Neural cell (in vitro differentiated cells): ENCODE results near the gene CD300A. TPM values are rescaled to one million over a fixed set of nuclear protein-coding genes. Genes with fewer than 3 reads are reported as not detected.

ENCODE experiments used
- H2AFZ ChIP-seq: fragments of 200-600, 300-800 bp; sonication (generic), shearing (Covaris generic); 2 replicates; pipeline ENCODE4 v1.6.0; 2014; ENCODE audit warnings: low read depth, mild to moderate bottlenecking, antibody characterized with exemption, low read length, moderate library complexity
- H3F3A ChIP-seq: fragments of 200-600 bp; shearing (Covaris generic); 2 replicates; pipeline ENCODE4 v1.6.1; 2016; ENCODE audit warnings: mild to moderate bottlenecking, moderate library complexity, mixed read lengths, antibody characterized with exemption, low read length; ENCODE audit not compliant: insufficient read depth, poor library complexity, severe bottlenecking
- H3K27ac ChIP-seq: fragments of 200-600, 300-800 bp; sonication (generic), shearing (Covaris generic); 2 replicates; pipeline ENCODE4 v1.5.1; 2014; ENCODE audit warnings: mild to moderate bottlenecking, low read length, moderate library complexity
- H3K27me3 ChIP-seq: fragments of 300-800, 200-600 bp; sonication (generic), shearing (Covaris generic); 2 replicates; pipeline ENCODE4 v1.6.0; 2014; ENCODE audit warnings: mild to moderate bottlenecking, low read depth, low read length, moderate library complexity; ENCODE audit not compliant: insufficient read depth
- H3K36me3 ChIP-seq: fragments of 300-800, 200-600 bp; sonication (generic), shearing (Covaris generic); 2 replicates; pipeline ENCODE4 v1.5.1; 2014; ENCODE audit warnings: mild to moderate bottlenecking, antibody characterized with exemption, low read length, moderate library complexity; ENCODE audit not compliant: insufficient read depth
- H3K4me2 ChIP-seq: fragments of 300-800, 200-600 bp; sonication (generic), shearing (Covaris generic); 2 replicates; pipeline ENCODE4 v1.6.0; 2014; ENCODE audit warnings: mild to moderate bottlenecking, low read length
- H3K4me3 ChIP-seq: fragments of 300-800, 200-600 bp; sonication (generic), shearing (Covaris generic); 2 replicates; pipeline ENCODE4 v1.5.1; 2014; ENCODE audit warnings: mild to moderate bottlenecking, low read length, moderate library complexity
- H3K79me2 ChIP-seq: fragments of 200-600 bp; shearing (Covaris generic); replicated peaks from 2 replicates; pipeline ENCODE4 v1.6.0; 2014; ENCODE audit warnings: mild to moderate bottlenecking, low read length, moderate library complexity; ENCODE audit not compliant: insufficient read depth
- H3K9ac ChIP-seq: fragments of 300-800, 200-600 bp; sonication (generic), shearing (Covaris generic); 2 replicates; pipeline ENCODE4 v1.6.1; 2016; ENCODE audit warnings: mild to moderate bottlenecking, low read length, mixed read lengths
- H3K9me2 ChIP-seq: fragments of 200-600 bp; shearing (Covaris generic); 2 replicates; pipeline ENCODE4 v1.6.1; 2016; ENCODE audit warnings: mild to moderate bottlenecking, low read length, mixed read lengths; ENCODE audit not compliant: insufficient read depth
- H3K9me3 ChIP-seq: fragments of 200-600, 300-800 bp; sonication (generic), shearing (Covaris generic); 2 replicates; pipeline ENCODE4 v1.6.1; 2016; ENCODE audit warnings: mild to moderate bottlenecking, mixed run types, low read length, moderate library complexity, mixed read lengths
- H4K20me1 ChIP-seq: fragments of 200-600 bp; shearing (Covaris generic); 2 replicates; pipeline ENCODE4 v1.6.1; 2016; ENCODE audit warnings: mild to moderate bottlenecking, mixed run types; ENCODE audit not compliant: insufficient read depth
- EP300 ChIP-seq: fragments of 450-650 bp; conservative IDR thresholded peaks from 2 replicates; pipeline ENCODE4 v1.6.1; 2014; ENCODE audit warnings: antibody characterized with exemption, mild to moderate bottlenecking, moderate library complexity; ENCODE audit not compliant: poor library complexity, severe bottlenecking
- EZH2 ChIP-seq: fragments of 200-600, 300-800 bp; shearing (Covaris generic), sonication (generic); IDR thresholded peaks from 2 replicates; pipeline ENCODE4 v1.6.1; 2014; ENCODE audit warnings: antibody characterized with exemption, low read length, borderline replicate concordance, mild to moderate bottlenecking; ENCODE audit not compliant: insufficient read depth, poor library complexity, severe bottlenecking
- MXI1 ChIP-seq: fragments of 450-650 bp; conservative IDR thresholded peaks from 2 replicates; pipeline ENCODE4 v1.6.1; 2014; ENCODE audit warnings: antibody characterized with exemption, mild to moderate bottlenecking; ENCODE audit not compliant: poor library complexity, severe bottlenecking
- POLR2AphosphoS5 ChIP-seq: IDR thresholded peaks from 2 replicates; pipeline ENCODE4 v1.6.1; 2012
- RAD21 ChIP-seq: fragments of 450-650 bp; conservative IDR thresholded peaks from 2 replicates; pipeline ENCODE4 v1.6.1; 2014; ENCODE audit warnings: antibody characterized with exemption, mild to moderate bottlenecking, moderate library complexity
- SMC3 ChIP-seq: fragments of 450-650 bp; conservative IDR thresholded peaks from 2 replicates; pipeline ENCODE4 v1.6.1; 2014; ENCODE audit warnings: antibody characterized with exemption, mild to moderate bottlenecking, moderate library complexity; ENCODE audit not compliant: poor library complexity
- TAF1 ChIP-seq: IDR thresholded peaks from 2 replicates; pipeline ENCODE4 v1.6.1; 2012; ENCODE audit warnings: low read depth
- polyA plus RNA-seq: library from polyadenylated mRNA; depleted of rRNA; stranded (reverse); fragments of >200 nt; gene quantifications from 2 replicates; pipeline ENCODE4 v1.2.3, GENCODE V29; 2014
- TF ChIP-seq, protein P1 (sequence below): fragments of 450-650 bp; IDR thresholded peaks from 2 replicates; pipeline ENCODE4 v1.5.1; 2014; ENCODE audit warnings: antibody characterized with exemption, mild to moderate bottlenecking, moderate library complexity; ENCODE audit not compliant: poor library complexity, severe bottlenecking
- TF ChIP-seq, protein P2 (sequence below): IDR thresholded peaks from 2 replicates; pipeline ENCODE4 v1.6.1; 2012; ENCODE audit warnings: borderline replicate concordance

CD300A gene
- polyA plus RNA-seq, 1 donor from 2014 or later, result 0.35 TPM

DNA sequence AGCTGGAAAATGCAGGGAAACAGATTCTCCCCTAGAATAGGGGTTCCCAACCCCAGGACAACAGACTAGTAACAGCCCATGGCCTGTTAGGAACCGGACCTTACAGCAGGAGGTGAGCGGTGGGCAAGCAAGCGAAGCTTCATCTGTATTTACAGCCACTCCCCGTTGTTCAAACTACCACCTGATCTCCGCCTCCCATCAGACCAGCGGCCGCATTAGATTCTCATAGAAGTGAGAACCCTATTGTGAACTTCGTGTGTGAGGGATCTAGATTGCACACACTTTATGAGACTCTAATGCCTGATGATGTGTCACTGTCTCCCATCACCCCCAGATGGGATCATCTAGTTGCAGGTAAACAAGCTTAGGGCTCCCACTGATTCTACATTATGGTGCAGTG is 61.3 kb downstream of the CD300A start:
- H3K79me2 ChIP-seq, result no peaks in the 10 kb centered on the region
- no peak overlapping the region for H2AFZ ChIP-seq
- no peak overlapping the region for H3K27ac ChIP-seq
- H3K9ac ChIP-seq, result no peak overlapping the region
- H3F3A ChIP-seq, result no peaks in the 10 kb centered on the region
- H3K4me2 ChIP-seq, result no peak overlapping the region
- no peak overlapping the region for H3K4me3 ChIP-seq
- no peaks in the 10 kb centered on the region for H3K9me3 ChIP-seq
- H3K27me3 ChIP-seq, result no peaks in the 10 kb centered on the region
- no peaks in the 10 kb centered on the region for H4K20me1 ChIP-seq
- TF ChIP-seq MXI1 (no peak), TAF1 (no peak)
- TF ChIP-seq, protein P1, sequence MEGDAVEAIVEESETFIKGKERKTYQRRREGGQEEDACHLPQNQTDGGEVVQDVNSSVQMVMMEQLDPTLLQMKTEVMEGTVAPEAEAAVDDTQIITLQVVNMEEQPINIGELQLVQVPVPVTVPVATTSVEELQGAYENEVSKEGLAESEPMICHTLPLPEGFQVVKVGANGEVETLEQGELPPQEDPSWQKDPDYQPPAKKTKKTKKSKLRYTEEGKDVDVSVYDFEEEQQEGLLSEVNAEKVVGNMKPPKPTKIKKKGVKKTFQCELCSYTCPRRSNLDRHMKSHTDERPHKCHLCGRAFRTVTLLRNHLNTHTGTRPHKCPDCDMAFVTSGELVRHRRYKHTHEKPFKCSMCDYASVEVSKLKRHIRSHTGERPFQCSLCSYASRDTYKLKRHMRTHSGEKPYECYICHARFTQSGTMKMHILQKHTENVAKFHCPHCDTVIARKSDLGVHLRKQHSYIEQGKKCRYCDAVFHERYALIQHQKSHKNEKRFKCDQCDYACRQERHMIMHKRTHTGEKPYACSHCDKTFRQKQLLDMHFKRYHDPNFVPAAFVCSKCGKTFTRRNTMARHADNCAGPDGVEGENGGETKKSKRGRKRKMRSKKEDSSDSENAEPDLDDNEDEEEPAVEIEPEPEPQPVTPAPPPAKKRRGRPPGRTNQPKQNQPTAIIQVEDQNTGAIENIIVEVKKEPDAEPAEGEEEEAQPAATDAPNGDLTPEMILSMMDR, result no peak
- H3K36me3 ChIP-seq, result no peaks in the 10 kb centered on the region
- no peaks in the 10 kb centered on the region for H3K9me2 ChIP-seq

DNA sequence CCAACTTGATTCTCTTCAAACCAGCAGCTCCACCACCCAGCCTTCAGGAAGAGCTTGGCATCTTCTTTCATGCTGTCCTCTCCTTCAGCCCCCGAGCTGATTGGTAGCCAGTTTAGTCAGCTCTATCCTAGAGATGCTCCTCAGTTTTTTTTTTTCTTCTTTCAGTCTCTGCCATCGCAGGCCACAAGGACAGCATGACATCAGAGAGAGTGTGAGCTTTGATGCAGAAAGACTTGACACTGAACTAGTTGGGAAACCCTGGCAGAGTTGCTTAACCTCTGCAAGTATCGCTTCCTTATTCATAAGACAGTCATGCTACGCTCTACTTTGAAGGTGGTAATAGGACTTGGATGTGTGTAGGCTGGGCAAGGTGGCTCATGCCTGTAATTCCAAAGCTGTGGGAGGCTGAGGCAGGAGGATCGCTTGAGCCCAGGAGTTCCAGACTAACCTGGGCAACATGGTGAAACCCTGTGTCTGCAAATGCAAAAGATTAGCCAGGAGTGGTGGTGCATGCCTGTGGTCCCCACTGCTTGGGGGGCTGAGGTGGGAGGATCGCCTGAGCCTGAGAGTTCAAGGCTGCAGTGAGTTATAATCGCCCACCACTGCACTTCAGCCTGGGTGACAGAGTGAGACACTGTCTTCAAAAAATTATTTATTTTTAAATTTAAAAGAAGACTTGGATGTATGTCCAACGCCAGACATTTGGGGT is 62.2 kb downstream of the CD300A start:
- Histone ChIP-seq H3K9me3 (no peaks in the 10 kb centered on the region), H4K20me1 (no peaks in the 10 kb centered on the region), H2AFZ (no peak overlapping the region), H3K9me2 (no peaks in the 10 kb centered on the region), H3F3A (no peaks in the 10 kb centered on the region), H3K9ac (no peak overlapping the region), H3K79me2 (no peaks in the 10 kb centered on the region), H3K27ac (no peak overlapping the region), H3K36me3 (no peaks in the 10 kb centered on the region), H3K4me3 (no peak overlapping the region), H3K4me2 (no peak overlapping the region), H3K27me3 (no peaks in the 10 kb centered on the region)
- no peak for TF ChIP-seq EZH2
- no peak for TF ChIP-seq SMC3
- TF ChIP-seq, protein P1, result no peak
- TF ChIP-seq MXI1, result no peak
- TF ChIP-seq EP300, result no peak
- no peak for TF ChIP-seq TAF1
- TF ChIP-seq RAD21, result no peak
- TF ChIP-seq, protein P2, sequence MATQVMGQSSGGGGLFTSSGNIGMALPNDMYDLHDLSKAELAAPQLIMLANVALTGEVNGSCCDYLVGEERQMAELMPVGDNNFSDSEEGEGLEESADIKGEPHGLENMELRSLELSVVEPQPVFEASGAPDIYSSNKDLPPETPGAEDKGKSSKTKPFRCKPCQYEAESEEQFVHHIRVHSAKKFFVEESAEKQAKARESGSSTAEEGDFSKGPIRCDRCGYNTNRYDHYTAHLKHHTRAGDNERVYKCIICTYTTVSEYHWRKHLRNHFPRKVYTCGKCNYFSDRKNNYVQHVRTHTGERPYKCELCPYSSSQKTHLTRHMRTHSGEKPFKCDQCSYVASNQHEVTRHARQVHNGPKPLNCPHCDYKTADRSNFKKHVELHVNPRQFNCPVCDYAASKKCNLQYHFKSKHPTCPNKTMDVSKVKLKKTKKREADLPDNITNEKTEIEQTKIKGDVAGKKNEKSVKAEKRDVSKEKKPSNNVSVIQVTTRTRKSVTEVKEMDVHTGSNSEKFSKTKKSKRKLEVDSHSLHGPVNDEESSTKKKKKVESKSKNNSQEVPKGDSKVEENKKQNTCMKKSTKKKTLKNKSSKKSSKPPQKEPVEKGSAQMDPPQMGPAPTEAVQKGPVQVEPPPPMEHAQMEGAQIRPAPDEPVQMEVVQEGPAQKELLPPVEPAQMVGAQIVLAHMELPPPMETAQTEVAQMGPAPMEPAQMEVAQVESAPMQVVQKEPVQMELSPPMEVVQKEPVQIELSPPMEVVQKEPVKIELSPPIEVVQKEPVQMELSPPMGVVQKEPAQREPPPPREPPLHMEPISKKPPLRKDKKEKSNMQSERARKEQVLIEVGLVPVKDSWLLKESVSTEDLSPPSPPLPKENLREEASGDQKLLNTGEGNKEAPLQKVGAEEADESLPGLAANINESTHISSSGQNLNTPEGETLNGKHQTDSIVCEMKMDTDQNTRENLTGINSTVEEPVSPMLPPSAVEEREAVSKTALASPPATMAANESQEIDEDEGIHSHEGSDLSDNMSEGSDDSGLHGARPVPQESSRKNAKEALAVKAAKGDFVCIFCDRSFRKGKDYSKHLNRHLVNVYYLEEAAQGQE, result no peak
- TF ChIP-seq POLR2AphosphoS5, result no peak
